CD4-positive, alpha-beta T cell treated with Interleukin-17A for 4 hours (primary cell): ENCODE data around the gene KCNH1.
A peak's percentile ranks its signal among the peaks of the same experiment; 100 is the strongest.

ENCODE experiments used
- DNase-seq: peaks from one replicate; pipeline ENCODE4 v3.0.0-alpha.2; 2020; ENCODE audit warnings: mixed read lengths

The KCNH1 gene, protein sequence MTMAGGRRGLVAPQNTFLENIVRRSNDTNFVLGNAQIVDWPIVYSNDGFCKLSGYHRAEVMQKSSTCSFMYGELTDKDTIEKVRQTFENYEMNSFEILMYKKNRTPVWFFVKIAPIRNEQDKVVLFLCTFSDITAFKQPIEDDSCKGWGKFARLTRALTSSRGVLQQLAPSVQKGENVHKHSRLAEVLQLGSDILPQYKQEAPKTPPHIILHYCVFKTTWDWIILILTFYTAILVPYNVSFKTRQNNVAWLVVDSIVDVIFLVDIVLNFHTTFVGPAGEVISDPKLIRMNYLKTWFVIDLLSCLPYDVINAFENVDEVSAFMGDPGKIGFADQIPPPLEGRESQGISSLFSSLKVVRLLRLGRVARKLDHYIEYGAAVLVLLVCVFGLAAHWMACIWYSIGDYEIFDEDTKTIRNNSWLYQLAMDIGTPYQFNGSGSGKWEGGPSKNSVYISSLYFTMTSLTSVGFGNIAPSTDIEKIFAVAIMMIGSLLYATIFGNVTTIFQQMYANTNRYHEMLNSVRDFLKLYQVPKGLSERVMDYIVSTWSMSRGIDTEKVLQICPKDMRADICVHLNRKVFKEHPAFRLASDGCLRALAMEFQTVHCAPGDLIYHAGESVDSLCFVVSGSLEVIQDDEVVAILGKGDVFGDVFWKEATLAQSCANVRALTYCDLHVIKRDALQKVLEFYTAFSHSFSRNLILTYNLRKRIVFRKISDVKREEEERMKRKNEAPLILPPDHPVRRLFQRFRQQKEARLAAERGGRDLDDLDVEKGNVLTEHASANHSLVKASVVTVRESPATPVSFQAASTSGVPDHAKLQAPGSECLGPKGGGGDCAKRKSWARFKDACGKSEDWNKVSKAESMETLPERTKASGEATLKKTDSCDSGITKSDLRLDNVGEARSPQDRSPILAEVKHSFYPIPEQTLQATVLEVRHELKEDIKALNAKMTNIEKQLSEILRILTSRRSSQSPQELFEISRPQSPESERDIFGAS

DNA sequence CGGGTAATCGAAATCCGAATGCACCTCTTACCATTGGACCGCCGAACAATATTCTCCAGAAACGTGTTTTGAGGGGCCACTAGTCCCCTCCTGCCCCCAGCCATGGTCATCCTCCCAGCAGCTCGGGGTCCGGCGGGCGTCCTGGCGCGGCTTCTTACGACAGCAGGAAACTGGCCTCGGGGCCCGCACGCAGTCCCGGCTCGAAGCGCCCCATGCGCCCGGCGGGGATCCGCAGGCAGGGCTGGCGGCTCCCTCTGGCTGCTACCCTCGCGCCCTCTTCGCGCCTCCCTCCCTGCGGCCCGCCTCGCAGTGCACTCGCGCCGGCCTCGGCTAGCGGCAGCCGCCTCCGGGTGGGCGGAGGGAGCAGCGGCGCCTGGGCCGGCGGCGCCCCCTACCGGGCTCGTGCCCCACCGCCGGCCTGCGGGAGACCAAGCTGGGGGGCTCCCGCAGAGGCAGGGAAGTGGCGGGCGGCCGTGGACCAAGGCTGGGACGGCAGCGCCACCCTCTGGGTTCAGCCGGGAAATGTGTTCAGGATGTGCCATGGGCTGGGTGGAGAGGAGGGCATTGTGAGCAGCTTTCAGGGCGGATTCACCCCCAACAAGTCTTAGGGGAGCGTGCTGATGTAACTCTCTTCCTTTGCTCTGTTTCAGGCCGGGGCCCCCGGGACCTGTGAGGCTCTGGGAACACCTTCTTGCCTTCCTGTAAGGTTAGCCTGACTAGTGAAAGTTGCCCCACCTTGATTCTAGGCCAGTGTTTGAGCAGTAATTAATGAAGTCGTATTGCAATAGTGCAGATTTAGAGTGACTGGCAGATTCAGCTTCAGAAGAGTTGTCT is at the start of gene KCNH1:
TSS of gene KCNH1 (minus strand) at position 313 of the 834 bp plus-strand sequence. CDS start at position 110, 203 bp downstream.
- DNase-seq, result peak; percentile 79

DNA sequence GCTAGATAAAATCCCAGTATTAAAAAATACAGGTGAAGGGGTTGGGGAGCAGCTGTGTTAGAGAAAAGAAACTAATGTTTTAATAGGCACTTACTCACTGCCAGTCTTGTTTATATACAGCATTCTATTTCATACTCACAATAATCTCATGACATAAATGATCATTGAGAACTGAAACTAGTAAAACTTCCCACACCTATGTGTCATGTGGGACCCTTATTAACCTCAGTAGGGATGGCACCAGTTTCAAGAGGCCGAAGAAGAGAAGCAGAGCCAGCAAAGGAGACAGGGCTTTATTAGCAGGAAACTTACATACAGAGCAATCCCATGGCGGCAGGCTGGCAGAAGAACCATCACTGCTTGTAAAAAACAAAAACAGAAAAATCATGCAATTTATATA is 48.8 kb upstream of the KCNH1 start:
- no peak for DNase-seq

DNA sequence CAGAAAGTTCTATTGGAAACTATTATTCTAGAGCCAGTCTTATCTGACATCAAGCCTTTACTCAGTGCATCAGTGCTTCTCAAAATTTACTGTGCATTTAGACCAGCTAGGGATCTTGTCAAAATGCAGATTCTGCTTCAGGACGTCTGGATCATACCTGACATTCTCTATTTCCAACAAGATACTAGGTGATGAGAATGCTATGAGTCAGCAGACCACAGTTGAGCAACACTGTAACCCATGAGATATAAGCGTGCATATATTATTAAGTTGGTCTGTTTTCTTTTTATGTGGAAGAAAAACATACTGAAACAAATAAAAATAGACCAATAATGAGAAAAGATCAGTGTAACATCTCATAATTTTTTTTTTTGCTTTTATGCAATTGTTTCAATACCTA is 40.4 kb upstream of the KCNH1 start:
- DNase-seq, result no peak

DNA sequence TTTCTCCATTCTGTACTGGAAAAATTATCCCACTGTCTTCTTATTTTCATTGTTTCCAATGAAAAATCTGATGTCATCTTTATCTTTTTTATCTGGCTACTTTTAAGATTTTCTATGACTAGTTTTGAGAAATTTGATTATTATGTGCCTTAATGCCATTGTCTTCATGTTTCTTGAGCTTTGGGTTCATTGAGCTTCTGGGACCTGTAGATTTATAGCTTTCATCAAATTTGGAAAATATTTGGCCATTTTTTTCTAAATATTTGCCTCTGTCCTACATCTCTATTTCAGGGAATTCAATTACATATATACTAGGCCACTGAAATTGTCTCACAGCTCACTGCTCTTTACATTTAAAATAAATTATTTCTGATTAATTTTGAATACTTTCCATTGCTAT is 38.7 kb upstream of the KCNH1 start:
- no peak for DNase-seq

DNA sequence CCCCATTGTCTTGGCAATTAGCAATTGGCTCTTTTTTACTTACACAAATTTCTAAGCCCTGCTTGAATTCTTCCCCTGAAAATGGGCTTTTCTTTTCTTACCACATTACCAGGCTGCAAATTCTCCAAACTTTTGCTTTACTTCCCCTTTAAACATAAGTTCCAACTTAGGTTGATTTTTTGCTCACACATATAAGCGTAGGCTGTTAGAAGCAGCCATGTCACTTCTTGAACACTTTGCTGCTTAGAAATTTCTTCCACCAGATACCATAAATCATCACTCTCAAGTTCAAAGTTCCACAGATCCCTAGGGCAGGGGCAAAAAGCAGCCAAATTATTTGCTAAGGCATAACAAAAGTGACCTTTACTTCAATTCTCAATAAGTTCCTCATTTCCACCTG is 35.4 kb upstream of the KCNH1 start:
- DNase-seq, result no peak

DNA sequence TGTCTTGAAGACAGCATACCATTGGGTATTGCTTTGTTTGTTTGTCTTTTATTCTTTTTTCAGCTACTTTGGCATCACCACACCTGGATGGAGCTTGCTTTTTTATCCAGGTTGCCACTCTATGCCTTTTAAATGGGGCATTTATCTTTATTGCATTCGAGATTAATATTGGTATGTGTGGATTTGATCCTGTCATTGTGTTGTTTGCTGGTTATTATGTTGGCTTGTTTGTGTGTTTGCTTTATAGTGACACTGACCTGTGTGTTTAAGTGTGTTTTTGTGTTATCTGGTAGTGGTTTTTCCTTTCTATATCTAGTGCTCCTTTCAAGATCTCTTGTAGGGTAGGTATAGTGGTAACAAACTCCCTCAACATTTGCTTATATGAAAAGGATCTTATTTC is 24.9 kb upstream of the KCNH1 start:
- DNase-seq, result no peak

DNA sequence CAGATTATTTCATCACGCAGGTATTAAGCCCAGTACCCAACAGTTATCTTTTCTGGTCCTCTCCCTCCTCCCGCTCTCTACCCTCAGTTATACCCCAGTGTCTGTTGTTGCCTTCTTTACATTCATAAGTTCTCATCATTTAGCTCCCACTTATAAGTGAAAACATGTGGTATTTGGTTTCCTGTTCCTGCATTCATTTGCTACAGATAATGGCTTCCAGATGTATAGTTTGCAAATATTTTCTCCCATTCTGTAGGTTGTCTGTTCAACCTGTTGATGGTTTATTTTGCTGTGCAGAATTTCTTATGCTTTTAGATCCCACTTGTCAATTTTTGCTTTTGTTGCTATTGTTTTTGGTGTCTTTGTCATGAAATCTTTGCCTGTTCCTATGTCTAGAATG is 21.1 kb upstream of the KCNH1 start:
- no peak for DNase-seq

DNA sequence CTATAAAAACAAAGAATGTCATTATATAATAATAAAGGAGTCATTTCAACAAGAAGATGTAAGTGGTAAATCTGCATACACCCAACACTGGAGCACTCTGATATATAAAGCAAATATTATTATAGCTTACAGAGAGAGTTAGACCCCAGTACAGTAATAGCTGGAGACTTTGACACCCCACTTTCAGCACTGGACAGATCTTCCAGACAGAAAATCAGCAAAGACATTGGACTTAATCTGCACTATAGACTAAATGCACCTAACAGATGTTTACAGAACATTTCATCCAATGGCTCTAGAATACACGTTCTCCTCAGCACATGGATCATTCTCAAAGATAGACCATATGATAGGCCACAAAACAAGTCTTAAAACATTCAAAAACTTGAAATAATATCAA is 20.0 kb upstream of the KCNH1 start:
- no peak for DNase-seq

DNA sequence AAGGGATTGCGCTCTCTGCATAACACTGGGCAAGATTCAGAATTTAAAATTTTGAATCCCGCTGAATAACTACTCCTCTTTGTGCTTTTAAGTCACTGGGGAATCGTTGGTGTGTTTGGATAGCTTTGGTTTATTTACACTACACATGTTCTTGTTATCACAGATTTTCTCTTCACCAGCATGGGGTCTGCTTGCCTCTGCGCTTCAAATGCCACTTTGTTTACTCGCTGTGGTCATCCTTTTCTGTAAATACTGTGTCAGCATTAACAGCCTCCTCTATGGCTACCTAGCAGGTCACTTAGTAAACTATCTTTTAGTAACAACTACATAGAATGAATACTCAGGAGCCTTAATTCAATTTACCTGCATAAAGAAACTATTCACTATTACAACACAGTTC is 14.4 kb upstream of the KCNH1 start:
- DNase-seq, result no peak

DNA sequence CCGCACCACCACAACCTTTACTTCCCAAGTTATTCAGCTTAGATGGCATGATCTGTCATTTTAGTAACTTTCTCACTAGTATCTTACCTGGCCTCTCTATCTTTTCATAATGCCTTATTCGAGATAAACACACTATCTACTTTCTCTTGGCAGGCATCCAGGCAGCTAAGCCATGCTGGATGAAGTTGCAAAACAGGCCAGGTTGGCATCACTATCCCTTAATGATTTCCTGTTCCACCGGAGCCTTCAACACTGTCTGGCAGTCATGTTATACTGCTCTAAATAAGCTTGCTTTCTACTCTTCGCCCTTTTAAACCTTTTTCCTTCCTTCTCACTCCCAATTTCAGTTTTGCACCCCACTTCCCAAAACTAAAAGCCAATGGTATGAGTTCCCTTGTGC is 12.0 kb upstream of the KCNH1 start:
- DNase-seq, result no peak

DNA sequence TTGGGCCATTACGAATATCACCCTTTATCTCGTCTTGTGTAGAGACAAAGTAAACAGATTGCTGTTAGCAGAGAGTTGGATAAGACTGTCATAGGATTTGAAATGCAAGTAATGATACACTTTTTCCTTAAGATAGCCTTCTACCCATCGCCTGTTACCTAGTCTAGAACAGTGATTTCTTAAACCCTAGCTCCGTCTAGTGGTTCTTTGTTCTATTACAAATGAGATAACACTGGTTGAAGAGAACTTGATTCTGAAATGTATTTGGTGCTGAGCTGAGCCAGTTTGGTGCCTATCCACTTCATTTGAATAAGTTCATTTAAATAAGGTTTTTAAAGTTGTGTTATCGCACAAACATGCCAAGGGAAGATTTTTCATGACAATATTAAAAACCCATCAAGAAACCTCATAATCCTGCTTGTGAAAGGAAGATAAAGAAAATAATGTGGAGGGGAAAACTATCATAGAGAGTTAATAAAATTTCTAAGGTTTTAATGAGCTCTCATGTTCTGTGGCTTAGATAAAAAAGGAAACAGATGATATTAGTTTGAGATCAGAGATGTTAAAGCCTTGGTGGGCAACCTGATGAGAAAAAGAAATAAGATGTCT is 1.5 kb upstream of the KCNH1 start:
- no peak for DNase-seq

DNA sequence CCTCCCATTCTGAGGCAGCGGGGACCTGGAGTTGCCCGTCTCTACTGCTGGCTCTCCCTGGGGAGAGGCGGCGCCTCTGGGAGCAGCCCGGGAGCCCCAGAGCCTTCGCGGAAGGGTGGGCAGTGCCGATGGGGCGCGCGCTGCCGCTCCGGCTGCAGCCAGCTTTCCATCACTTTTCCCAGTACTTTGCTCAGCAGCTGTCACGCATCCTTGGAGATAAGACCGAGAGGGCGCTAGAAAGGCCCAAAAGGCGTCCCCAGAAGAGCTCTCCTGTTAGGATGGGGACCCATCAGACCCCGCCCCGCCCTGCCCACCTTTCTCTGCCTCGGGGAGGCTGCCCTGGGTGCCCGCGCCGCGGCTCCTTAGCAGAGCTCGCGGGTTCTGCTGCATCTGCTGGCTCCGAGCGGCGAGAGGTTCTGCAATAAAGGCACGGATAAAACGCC is 534 bp downstream of the KCNH1 start:
- peak; percentile 30 for DNase-seq

DNA sequence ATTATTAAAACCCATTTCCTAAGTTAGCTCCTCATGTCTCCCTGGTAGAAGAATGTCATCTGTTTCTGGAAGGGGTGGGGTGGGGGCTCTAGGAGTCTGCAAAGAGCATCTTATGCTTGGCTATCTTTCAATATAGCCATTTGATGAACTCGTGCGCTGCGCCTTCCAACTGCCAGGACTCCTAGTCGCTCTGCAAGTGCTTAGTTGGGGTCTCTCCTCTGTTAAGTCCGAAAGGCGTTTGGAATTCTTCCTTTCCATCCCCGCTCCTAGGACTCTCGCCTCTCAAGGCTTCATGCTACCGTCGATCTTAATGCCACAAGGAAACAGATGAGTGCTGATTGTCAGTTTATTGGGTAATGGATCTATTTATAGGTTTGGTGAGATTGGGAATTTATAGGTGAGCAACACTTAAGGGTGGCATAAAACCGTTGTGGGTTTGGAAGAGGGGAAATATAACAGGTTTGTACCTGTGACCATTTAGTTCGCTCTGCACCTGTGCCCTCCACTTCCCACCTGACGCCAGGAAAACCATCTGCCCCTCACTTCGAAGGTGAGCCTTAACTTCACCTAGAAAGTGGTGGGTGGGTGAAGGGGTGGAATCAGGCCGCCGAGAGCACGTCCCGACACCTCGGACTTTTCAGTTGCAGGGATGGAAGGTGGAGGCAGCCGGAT is 1.1 kb downstream of the KCNH1 start:
- DNase-seq, result no peak

DNA sequence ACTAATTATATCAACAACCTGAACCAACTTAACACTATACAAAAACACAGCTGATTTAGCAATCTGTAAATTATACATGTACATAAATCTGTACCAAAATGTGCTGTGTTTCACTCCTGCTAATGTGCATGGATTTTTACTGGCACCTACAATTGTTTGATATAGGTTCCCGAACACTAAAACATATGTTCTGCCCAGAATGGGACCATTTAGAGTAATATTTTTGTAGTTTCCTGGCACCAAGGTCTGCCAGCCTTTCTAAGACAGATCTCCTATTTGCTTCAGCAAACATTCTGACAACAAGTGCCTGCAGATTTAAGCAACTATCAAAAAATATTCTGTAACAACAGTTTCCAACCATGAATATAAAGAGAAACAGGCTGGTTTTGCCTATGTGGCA is 4.2 kb downstream of the KCNH1 start:
- no peak for DNase-seq

DNA sequence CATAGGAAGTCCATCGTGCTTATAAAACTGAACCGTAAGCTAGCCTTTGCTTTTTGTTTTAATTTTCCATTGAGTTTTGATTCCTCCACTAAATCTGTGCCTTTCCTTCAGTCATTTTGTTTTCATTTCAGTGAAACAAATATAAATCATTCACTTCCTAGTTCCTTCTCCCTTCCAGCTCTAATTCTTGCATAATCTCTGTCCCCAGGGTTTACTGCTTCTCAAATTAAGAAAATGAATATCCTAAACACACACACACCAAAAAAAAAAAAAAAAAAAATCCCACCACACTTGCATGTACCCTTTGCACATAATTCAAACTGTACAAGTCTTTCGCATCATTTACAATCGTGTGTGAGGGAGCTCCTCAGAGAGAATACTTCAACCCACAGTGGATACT is 6.8 kb downstream of the KCNH1 start:
- no peak for DNase-seq

DNA sequence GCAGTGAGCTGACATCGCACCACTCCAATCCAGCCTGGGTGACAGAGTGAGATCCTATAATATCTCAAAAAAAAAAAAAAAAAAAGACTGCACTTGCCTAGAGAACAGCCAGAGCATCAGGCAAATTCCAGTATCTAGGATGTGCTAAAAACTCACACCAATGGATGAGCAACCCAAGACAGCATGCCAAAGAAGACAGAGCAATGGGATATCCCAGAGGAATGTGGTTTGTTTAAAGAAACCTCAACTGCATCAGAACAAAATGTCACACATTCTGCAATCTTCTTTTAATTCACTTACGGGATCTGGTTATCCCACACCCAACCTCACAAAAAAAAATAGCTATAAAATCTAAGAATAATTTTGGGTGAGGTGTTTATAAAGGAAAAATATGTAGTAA is 7.3 kb downstream of the KCNH1 start:
- DNase-seq, result no peak

DNA sequence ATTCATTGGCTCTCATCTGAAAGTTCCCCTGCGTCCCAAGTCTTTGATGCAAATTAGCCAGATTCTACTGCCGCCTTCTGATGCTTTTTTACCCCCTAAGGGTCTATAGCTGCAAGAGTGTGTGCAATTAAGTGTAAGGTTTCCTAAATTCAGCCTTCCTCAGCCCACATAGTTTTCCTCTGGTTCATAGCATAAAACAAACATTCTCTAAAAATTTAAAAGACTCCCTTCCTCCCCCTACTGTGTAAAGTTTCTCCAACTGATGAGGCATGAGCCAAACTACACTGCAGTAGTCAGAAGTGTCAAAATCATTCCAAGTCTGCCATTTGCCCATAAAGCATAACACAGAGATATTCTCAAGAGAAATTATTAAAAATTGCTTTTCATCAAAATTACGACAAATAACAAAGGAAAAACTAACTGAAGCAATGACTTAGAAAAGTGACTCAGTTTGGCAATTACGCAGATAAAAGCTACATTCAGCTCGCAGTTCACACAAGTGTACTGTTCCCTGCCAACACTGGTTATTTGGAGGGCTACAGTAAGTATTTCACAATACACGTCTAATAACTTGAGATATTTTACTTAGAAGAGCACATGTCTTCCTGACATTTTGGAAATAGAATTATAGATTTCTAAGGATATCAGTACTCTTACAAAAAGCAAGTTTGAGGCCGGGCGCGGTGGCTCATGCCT is 15.4 kb downstream of the KCNH1 start:
- no peak for DNase-seq

DNA sequence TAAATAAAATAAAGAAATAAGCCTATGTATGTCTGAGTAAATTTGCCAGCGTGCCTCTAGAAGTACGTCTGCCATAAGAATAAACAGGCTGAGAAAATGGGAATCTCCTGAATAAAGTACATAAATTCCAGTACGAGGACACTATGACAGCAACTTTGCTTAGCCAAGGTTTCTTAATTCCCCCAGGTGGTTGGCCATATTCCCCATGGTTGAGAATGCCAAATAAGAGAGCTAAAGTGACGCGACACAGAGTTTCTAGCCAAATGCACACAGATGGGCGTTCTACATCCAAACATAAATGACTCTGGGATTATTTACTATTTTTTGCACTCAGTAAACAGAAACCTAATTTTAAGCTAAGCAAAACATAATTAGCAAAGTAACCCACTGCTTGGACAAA is 19.5 kb downstream of the KCNH1 start:
- DNase-seq, result no peak

DNA sequence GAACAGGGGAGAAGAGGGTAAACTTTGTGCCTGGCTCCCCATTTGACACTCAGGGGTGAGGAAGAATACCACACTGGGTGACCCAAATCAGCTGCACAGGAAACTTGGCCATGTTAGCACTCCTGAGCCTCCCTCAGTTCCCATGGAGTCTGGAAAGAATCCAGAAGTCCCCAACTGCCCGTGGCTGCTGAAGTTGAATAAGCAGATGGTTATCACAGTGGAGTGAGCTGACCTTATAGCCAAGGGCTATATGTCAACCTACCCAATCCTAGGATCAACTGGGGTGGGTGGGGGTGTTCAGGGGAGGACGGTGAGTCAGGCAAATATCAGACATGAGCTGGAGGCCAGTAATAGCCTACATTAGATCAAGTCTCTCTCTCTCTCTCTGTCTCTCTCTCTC is 20.4 kb downstream of the KCNH1 start:
- no peak for DNase-seq

DNA sequence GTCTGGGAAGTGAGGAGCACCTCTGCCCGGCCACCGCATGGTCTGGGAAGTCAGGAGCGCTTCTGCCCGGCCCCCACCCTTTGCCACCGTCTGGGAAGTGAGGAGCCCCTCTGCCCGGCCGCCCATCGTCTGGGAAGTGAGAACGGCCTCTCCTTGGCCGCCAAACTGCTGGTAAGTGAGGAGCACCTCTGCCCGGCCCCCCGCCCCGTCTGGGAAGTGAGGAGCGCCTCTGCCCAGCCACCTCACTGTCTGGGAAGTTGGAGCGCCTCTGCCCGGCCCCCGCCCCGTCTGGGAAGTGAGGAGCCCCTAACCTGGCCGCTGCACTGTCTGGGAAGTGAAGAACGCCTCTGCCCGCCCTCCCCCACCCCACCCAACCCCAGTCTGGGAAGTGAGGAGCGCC is 22.6 kb downstream of the KCNH1 start:
- DNase-seq, result no peak

DNA sequence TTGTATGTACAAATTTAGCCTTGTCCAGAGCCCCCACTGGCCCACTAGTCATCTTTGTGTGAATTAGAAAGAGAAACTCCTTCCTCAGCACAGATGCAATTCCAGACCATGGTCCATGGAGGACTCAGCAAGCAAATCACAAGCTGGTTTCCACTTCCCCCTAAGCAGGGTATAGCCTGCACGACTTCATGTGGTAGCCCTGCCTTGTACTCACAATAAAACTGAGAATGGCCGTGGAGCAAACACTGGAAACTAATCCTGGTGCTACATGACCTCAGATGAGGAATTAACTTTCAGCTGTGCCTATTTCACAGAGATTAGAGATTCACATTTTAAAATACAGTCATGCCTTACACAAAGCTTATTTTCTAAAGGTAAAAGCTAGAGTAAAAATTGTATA is 32.5 kb downstream of the KCNH1 start:
- DNase-seq, result no peak
